WTC11 (cell line): ENCODE measurements around the gene ZNF532. TPM values are rescaled to one million over a fixed set of nuclear protein-coding genes. Genes with fewer than 3 reads are reported as not detected.
A peak's percentile ranks its signal among the peaks of the same experiment; 100 is the strongest.

Source experiments
- ATAC-seq: fragments of 200-7000 bp; cut with Tn5 transposase; 2 replicates; pipeline ENCODE4 v1.10.0; 2021; ENCODE audit warnings: mild to moderate bottlenecking, moderate library complexity
- CTCF ChIA-PET: fragments of 300-600 bp; sonication (Branson Sonifier 250); formaldehyde crosslinking; loops from one replicate; lab custom pipeline; 2021; ENCODE audit warnings: antibody characterized with exemption; lab: Charles Lee
- POLR2A ChIA-PET: fragments of 350-600 bp; sonication (Branson Sonifier 250); formaldehyde crosslinking; loops from one replicate; lab custom pipeline; 2021; ENCODE audit warnings: antibody characterized with exemption; lab: Charles Lee
- DNase-seq: peaks from one replicate; pipeline ENCODE4 v3.0.0; 2021; ENCODE audit warnings: low spot score
- H3K27ac Mint-ChIP-seq: 2 replicates; pipeline ENCODE4 v1.8.0; 2021; ENCODE audit warnings: mixed read lengths
- H3K27me3 Mint-ChIP-seq: 2 replicates; pipeline ENCODE4 v1.8.0; 2021; ENCODE audit warnings: low read depth, mild to moderate bottlenecking, moderate library complexity, mixed read lengths
- H3K36me3 Mint-ChIP-seq: 2 replicates; pipeline ENCODE4 v1.8.0; 2021; ENCODE audit warnings: mixed read lengths
- H3K4me1 Mint-ChIP-seq: 2 replicates; pipeline ENCODE4 v1.8.0; 2022; ENCODE audit warnings: mixed read lengths
- H3K4me3 Mint-ChIP-seq: 2 replicates; pipeline ENCODE4 v1.8.0; 2021; ENCODE audit warnings: mild to moderate bottlenecking, moderate library complexity, mixed read lengths
- H3K9me3 Mint-ChIP-seq: 2 replicates; pipeline ENCODE4 v1.8.0; 2021; ENCODE audit warnings: mixed read lengths
- ATF1 ChIP-seq: sonication (generic); formaldehyde crosslinking; IDR thresholded peaks from 2 replicates; pipeline ENCODE4 v1.8.1; 2023; ENCODE audit warnings: mild to moderate bottlenecking, moderate library complexity, missing genetic modification reagents
- CREB1 ChIP-seq: sonication (generic); formaldehyde crosslinking; IDR thresholded peaks from 2 replicates; pipeline ENCODE4 v1.8.0; 2023; ENCODE audit warnings: mild to moderate bottlenecking, missing genetic modification reagents
- CREM ChIP-seq: sonication (generic); formaldehyde crosslinking; IDR thresholded peaks from 2 replicates; pipeline ENCODE4 v1.8.1; 2022; ENCODE audit warnings: mild to moderate bottlenecking, missing genetic modification reagents, moderate library complexity
- E2F1 ChIP-seq: sonication (generic); formaldehyde crosslinking; IDR thresholded peaks from 2 replicates; pipeline ENCODE4 v1.8.0; 2022; ENCODE audit warnings: mild to moderate bottlenecking, missing genetic modification reagents
- FOXJ3 ChIP-seq: sonication (generic); formaldehyde crosslinking; IDR thresholded peaks from 2 replicates; pipeline ENCODE4 v1.9.0; 2021; ENCODE audit warnings: missing genetic modification reagents, mild to moderate bottlenecking, borderline replicate concordance
- FOXP1 ChIP-seq: sonication (generic); formaldehyde crosslinking; IDR thresholded peaks from 2 replicates; pipeline ENCODE4 v1.8.0; 2022; ENCODE audit warnings: missing genetic modification reagents, mild to moderate bottlenecking, moderate library complexity, borderline replicate concordance
- GRHL2 ChIP-seq: fragments of 250-450 bp; sonication (Bioruptor Pico); IDR thresholded peaks from 2 replicates; pipeline ENCODE4 v1.8.0; 2022; ENCODE audit warnings: mild to moderate bottlenecking, moderate library complexity; ENCODE audit not compliant: insufficient replicate concordance, severe bottlenecking
- HMGXB4 ChIP-seq: sonication (generic); formaldehyde crosslinking; IDR thresholded peaks from 2 replicates; pipeline ENCODE4 v1.8.1; 2023; ENCODE audit warnings: mild to moderate bottlenecking, moderate library complexity, missing genetic modification reagents
- IRF1 ChIP-seq: sonication (generic); formaldehyde crosslinking; IDR thresholded peaks from 2 replicates; pipeline ENCODE4 v1.8.0; 2023; ENCODE audit warnings: missing genetic modification reagents
- NFATC4 ChIP-seq: fragments of 250-450 bp; sonication (Bioruptor Pico); IDR thresholded peaks from 2 replicates; pipeline ENCODE4 v1.9.0; 2021; ENCODE audit warnings: mild to moderate bottlenecking
- NFE2L1 ChIP-seq: sonication (generic); formaldehyde crosslinking; IDR thresholded peaks from 2 replicates; pipeline ENCODE4 v1.8.1; 2023; ENCODE audit warnings: missing genetic modification reagents
- PRDM15 ChIP-seq: sonication (generic); formaldehyde crosslinking; IDR thresholded peaks from 2 replicates; pipeline ENCODE4 v1.8.0; 2022; ENCODE audit warnings: missing genetic modification reagents
- SP1 ChIP-seq: sonication (generic); formaldehyde crosslinking; conservative IDR thresholded peaks from 2 replicates; pipeline ENCODE4 v1.8.1; 2022; ENCODE audit warnings: missing genetic modification reagents
- USF2 ChIP-seq: sonication (generic); formaldehyde crosslinking; IDR thresholded peaks from 2 replicates; pipeline ENCODE4 v1.8.1; 2023; ENCODE audit warnings: mild to moderate bottlenecking, missing genetic modification reagents, moderate library complexity
- ZBTB21 ChIP-seq: sonication (generic); formaldehyde crosslinking; IDR thresholded peaks from 2 replicates; pipeline ENCODE4 v1.8.1; 2023; ENCODE audit warnings: mild to moderate bottlenecking, missing genetic modification reagents, borderline replicate concordance
- ZMAT4 ChIP-seq: fragments of 250-450 bp; sonication (Bioruptor Pico); IDR thresholded peaks from 2 replicates; pipeline ENCODE4 v1.9.0; 2021; ENCODE audit warnings: mild to moderate bottlenecking
- ZNF232 ChIP-seq: sonication (generic); formaldehyde crosslinking; IDR thresholded peaks from 2 replicates; pipeline ENCODE4 v1.8.0; 2022; ENCODE audit warnings: mild to moderate bottlenecking, missing genetic modification reagents
- ZNF317 ChIP-seq: sonication (generic); formaldehyde crosslinking; IDR thresholded peaks from 2 replicates; pipeline ENCODE4 v1.8.1; 2023; ENCODE audit warnings: low read depth, mild to moderate bottlenecking, moderate library complexity, missing genetic modification reagents, borderline replicate concordance
- total RNA-seq: library from RNA; stranded (reverse); gene quantifications from 3 replicates; pipeline ENCODE4 v1.2.3, GENCODE V29; 2021

ZNF532 gene
- total RNA-seq, 1 experiment from 2014 or later = 171 TPM

GRCh38 chr18:58983260-58984155 lies 118.8 kb downstream of the ZNF532 start:
- ATAC-seq (peak; percentile 61), DNase-seq (no peak)
- no peaks in the 10 kb centered on the region for H3K27me3 Mint-ChIP-seq
- no peak overlapping the region for H3K4me3 Mint-ChIP-seq
- no peaks in the 10 kb centered on the region for H3K4me1 Mint-ChIP-seq
- H3K36me3 Mint-ChIP-seq = peaks cover 77% of the 10 kb centered on the region
- no peak for TF ChIP-seq ZMAT4 (CRISPR knock-in tag)
- TF ChIP-seq ATF1 (CRISPR knock-in tag) = no peak
- no peak for TF ChIP-seq FOXP1 (CRISPR knock-in tag)
- peak overlapping the region; percentile 86 for H3K27ac Mint-ChIP-seq
- peaks cover 8% of the 10 kb centered on the region for H3K9me3 Mint-ChIP-seq
- POLR2A ChIA-PET = interaction anchor here (0.5 to 1.0 kb wide), 2 partner anchors 54 to 254 kb away, joined by 3 to 5 read pairs; no protein-coding TSS in a partner anchor
- CTCF ChIA-PET = interaction anchor here (0.8 to 1.6 kb wide), 5 partner anchors 21 to 215 kb away, joined by 3 to 5 read pairs (median 3); no protein-coding TSS in a partner anchor

- no peak for TF ChIP-seq ZBTB21 (CRISPR knock-in tag)
- TF ChIP-seq CREB1 = no peak
- TF ChIP-seq ZNF232 (CRISPR knock-in tag) = no peak
- no peak for TF ChIP-seq PRDM15 (CRISPR knock-in tag)
- TF ChIP-seq FOXP1 (CRISPR knock-in tag) = no peak
- TF ChIP-seq FOXJ3 = no peak
- no peak for TF ChIP-seq ZNF317 (CRISPR knock-in tag)
- TF ChIP-seq GRHL2 (CRISPR knock-in tag) = no peak
- TF ChIP-seq NFE2L1 (CRISPR knock-in tag) = no peak
- TF ChIP-seq HMGXB4 = no peak
- CTCF ChIA-PET = interaction anchor here (0.6 to 1.0 kb wide), 2 partner anchors 220 to 317 kb away, joined by 4 to 5 read pairs; partner anchors contain the start of gene MALT1
- POLR2A ChIA-PET = interaction anchor here (0.6 kb wide), 1 partner anchor 84 kb away, joined by 4 read pairs; no protein-coding TSS in a partner anchor
Measured at GRCh38 chr18:58988600-58988999, 123.9 kb downstream of the ZNF532 start.

GRCh38 chr18:58989184-58989759 lies 124.6 kb downstream of the ZNF532 start:
- ChIA-PET POLR2A (no interaction called here), CTCF (no interaction called here)
- Mint-ChIP-seq H3K27me3 (no peaks in the 10 kb centered on the region), H3K36me3 (peaks cover 29% of the 10 kb centered on the region), H3K27ac (no peak overlapping the region), H3K4me3 (no peak overlapping the region), H3K9me3 (peaks cover 20% of the 10 kb centered on the region), H3K4me1 (no peaks in the 10 kb centered on the region)
- DNase-seq (no peak), ATAC-seq (no peak)
- TF ChIP-seq CREM (CRISPR knock-in tag) (no peak), E2F1 (CRISPR knock-in tag) (no peak), SP1 (CRISPR knock-in tag) (no peak), HMGXB4 (no peak), USF2 (CRISPR knock-in tag) (no peak), IRF1 (CRISPR knock-in tag) (no peak), NFATC4 (CRISPR knock-in tag) (no peak)

More at GRCh38 chr18:58988600-58988999, 123.9 kb downstream of the ZNF532 start:
- Mint-ChIP-seq H3K4me1 (no peaks in the 10 kb centered on the region), H3K9me3 (peaks cover 20% of the 10 kb centered on the region), H3K27ac (no peak overlapping the region), H3K4me3 (no peak overlapping the region), H3K27me3 (no peaks in the 10 kb centered on the region), H3K36me3 (peaks cover 36% of the 10 kb centered on the region)
- no peak for ATAC-seq
- DNase-seq = no peak
